GM13977 (cell line): ENCODE results near the gene PTPN9.

Experiments
- DNase-seq: peaks from one replicate; pipeline ENCODE4 v3.0.0; 2012; ENCODE audit warnings: low spot score
- CTCF ChIP-seq: IDR thresholded peaks from 2 replicates; pipeline ENCODE4 v1.5.1; 2012; ENCODE audit warnings: mild to moderate bottlenecking, control low read depth; ENCODE audit not compliant: insufficient read depth; ENCODE audit errors: extremely low read depth, missing control alignments
- in situ Hi-C: fragments of 300-500 bp; cut with MboI; formaldehyde crosslinking; loops from one replicate; pipeline ENCODE4 v1.12.0; 2022; ENCODE audit warnings: low sequenced_read_pairs, low pct_unique_long_range_greater_than_20kb, mixed read lengths, inconsistent platforms; ENCODE audit not compliant: unreplicated experiment

PTPN9 gene

GRCh38 chr15:75431682-75432081 lies 147.4 kb downstream of the PTPN9 start:
- no peak for DNase-seq
- in situ Hi-C loops, result no loop called here
- TF ChIP-seq CTCF, result no peak

- in situ Hi-C loops, result no loop called here
- no peak for DNase-seq
Observed at GRCh38 chr15:75431270-75431669, 147.8 kb downstream of the PTPN9 start.

GRCh38 chr15:75430259-75430658 lies 148.9 kb downstream of the PTPN9 start:
- in situ Hi-C loops, result no loop called here
- no peak for TF ChIP-seq CTCF
- DNase-seq, result no peak

More at GRCh38 chr15:75431270-75431669, 147.8 kb downstream of the PTPN9 start:
- no peak for TF ChIP-seq CTCF

GRCh38 chr15:75428152-75428551 lies 151.0 kb downstream of the PTPN9 start:
- TF ChIP-seq CTCF, result no peak
- no peak for DNase-seq
- in situ Hi-C loops, result no loop called here

GRCh38 chr15:75425966-75426500 lies 153.1 kb downstream of the PTPN9 start:
- no peak for TF ChIP-seq CTCF
- no peak for DNase-seq
- in situ Hi-C loops, result no loop called here

- in situ Hi-C loops, result no loop called here
- no peak for TF ChIP-seq CTCF
- DNase-seq, result no peak
Observed at GRCh38 chr15:75422554-75422953, 156.6 kb downstream of the PTPN9 start.

- DNase-seq, result no peak
- in situ Hi-C loops, result no loop called here
- no peak for TF ChIP-seq CTCF
Observed at GRCh38 chr15:75420698-75421097, 158.4 kb downstream of the PTPN9 start.
